Right hindlimb (tissue), 1 donor: ENCODE results near the gene SPINK8.
"Not testable (repeated sequence)": the region's sequence is repeated elsewhere in the genome, so short reads cannot be mapped to it uniquely, and the experiment has no call there.

Source experiments
- DNase-seq: peaks from one replicate; pipeline ENCODE4 v3.0.0-alpha.2; 2018

SPINK8 gene

DNA sequence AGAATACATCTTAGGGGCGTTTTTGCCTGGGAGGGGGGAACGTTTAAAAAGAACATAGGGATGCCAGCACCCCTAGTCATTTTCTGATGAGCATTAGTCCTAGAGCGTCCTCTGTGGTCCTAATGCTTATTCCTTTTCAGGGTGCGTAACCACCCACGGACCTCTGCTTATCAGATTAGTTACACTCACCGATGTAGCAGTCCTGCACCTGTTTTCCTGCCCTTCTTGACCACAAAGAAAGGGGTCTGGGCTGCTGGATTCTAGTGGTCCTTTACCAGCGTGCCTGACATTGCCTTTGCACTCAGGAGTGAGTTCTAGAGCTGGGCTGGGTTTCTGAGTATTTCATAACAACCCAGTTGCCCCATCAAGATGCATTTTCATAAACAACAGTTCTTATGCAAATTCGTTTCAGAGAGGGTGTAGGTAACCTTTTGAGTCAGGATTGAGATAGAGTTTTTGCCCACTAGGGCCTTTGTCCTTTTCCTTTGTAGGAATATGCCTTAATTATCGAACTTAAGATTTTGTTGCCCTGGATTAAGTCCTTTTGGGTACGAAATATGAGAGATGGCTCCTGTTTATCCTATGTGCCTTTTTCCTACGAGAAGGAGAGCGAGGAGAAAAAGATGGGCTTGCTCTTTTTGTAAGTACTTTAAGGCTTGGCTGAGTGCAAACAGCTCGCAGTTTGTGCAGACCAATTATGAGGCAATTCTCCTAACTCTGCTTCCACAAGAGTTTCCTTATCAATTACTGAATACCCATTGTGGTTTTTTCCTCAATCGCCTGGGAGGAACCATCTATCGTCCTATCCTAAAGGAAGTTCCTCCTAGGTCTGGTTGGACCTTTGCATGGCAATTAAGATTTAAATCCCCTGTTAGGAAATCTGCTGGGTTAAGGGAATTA, at the start of gene SPINK8:
SPINK8 (minus strand) TSS at position 316 of the 900 bp plus-strand sequence. CDS start 5,320 bp downstream, outside the sequence.
- DNase-seq = not testable (repeated sequence)

DNA sequence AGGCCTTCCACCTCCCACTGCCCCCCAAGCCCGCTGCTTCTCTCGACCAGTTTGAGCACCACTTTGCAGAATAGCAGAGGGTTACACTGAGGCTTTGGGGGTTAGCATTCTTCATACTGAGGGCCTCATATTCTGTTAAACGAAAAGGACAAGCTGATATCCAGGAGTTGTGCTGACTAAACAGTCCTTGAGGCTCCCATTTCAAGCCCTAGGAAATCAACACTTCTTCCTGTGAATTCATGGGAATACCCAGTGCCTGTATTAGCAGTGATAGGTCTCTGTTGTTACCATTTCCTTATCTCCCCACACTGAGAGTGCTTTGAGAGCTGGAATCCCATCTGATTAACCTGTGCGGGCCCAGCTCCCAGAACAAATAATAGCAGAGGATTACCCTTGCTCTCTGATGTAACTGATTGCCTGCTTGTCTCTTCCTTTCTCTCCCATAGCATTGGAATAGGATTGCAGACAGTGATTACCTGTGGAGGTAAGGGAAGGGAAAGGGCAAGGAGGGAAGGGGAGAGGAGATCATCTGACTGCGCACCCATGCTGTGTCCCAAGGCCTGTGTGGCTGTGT, 39.5 kb upstream of the SPINK8 start:
- no peak for DNase-seq

DNA sequence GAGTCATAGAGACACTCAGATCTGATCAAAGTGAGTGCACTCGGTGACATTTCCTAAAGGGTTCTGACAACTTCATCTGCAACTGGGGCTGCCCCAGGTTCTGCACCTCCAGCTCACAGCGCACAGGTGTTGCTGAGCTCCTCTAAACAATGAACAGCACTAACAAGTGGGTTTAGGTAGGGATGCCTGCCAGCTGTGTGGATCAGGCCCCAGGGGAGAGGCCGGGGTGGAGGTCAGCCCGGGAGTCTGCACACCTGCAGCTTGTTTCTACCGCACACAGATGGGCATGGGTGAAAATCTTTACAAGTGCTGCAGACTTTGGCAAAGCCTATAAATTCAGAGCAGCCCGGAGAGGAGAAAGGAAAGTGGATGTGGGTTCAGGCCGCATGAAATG, 38.9 kb upstream of the SPINK8 start:
- DNase-seq = no peak

DNA sequence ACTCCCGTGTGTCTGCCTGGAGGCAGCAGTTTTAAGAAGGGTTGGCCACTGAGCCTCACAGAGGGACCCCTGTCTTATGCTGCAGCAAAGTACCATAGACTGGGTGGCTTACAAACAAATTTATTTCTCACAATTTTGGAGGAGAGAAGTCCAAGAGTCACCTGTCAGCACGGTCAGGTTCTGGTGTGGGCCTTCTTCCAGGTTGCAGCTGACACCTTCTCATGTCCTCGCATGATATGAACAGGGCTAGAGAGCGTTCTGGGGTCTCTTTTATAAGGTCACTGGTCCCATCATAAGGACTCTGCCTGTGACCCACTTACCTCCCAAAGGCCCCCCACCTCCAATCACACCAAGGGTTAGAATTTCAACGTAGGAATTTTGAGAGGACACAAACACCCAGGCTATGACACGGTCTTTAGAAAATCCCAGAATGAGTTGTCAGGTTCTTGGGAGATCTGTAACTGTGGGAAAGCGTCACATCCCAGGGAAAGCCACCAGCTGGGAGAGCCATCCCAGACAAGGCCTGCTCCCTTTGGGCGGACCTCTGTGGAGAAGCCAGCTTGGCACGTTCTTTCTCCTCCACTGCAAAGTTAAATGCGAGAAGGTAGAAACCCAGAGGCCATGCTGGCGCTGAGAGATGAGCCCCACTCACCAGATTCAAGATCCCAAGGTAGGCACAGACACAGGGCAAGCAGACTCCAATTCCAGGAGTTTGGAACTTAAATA, 38.4 kb upstream of the SPINK8 start, which contains the start of gene FBXW12:
FBXW12 (plus strand) TSS at position 569 of the 726 bp plus-strand sequence. CDS start 549 bp downstream, outside the sequence.
- DNase-seq = no peak

DNA sequence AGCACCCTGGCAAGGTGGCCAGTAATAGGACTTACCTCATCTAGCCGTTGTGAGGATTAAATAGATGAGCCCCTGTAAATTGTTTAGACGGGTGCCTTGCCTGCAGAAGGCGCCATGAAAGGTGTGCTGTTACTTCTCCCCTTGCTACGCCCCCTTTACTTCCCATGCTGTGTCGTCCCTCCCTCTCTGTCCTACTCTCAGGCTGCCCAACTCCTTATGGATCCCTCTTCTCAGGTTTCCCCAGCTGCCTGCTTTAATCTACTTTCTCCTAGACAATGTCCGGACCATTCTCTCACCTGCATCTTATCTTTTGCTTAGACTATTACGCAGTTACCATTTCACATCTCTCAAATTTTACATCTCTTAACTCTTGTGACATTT, 36.9 kb upstream of the SPINK8 start:
- no peak for DNase-seq

DNA sequence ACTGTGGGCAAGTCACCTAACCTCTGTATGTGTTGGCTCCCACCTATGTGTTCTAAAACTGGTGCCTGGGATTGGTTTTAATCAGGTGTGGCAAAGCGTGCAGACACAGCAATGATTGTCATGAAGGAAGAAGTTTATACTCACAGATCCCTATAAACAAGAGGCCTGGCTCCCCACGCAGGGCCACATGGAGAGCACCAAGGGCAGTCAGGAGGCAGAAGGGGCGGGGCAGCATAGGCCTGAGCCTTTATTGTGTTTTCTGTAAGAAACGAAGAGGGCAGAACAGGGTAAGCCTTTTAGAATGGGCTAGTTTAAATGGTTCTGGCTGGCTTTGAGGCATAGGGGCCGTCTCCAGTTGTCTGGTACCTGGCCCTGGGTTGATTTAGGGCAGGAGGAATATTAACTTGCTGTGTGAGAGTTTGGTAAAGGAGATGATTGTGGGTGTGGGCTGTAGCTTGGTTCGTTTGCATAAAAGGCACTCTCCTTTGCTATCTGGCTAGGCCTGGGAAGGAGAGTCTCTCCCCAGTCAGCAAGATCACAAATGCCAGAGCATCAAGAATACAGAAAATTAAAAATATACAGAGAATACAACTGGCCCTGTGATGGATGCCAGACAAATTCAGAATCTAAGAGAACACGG, 36.4 kb upstream of the SPINK8 start:
- no peak for DNase-seq

DNA sequence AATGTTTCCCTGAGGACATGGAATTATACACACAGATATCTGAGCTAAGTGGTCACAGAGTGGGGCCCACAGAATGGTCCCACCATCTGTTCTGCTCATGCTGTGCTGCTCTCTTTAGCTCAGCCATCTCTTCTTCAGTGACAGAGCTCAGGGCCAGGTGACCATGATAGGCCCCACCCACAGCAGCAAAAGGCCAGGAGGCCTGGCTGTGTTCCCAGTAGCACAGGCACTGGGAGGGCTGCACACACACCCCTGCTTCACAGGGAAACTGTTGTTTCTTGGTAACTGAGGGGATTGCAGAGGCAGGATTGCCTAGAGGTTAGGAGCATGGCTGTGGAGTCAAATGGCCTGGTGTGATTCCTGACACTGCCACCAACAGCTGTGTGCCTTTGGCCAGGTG, 33.7 kb upstream of the SPINK8 start:
- peak; percentile 44 for DNase-seq

DNA sequence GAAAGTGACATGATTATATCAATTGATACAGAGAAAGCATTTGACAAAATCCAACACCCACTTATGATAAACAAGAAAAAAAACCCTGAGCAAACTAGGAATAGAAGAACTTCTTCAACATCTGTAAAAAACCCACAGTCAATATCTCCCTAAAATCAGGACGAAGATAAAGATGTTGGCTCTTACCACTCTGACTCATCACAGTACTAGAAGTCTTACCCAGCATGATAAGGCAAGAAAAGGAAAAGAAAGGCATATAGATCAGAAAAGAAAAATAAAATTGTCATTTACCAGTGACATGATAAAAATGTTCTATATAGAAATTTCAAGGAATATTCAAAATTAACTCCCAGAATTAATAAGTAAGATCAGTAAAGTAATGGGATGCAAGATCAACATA, 31.4 kb upstream of the SPINK8 start:
- DNase-seq = no peak

DNA sequence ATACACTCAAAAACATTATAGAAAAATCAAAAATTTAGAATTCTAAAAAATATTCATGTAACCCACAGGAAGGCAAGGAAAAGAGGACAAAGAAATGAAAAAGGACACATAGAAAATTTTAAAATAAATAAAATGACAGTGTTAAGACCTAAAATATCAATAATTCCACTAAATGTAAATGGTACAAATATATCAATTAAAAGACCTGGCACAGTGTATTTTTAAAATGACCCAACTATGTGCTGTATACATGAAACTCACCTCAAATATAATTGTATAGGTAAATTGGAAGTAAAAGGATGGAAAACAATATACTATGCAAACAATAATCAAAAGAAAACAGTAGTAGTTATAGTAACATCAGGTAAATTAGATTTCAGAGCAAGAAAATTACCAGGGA, 28.5 kb upstream of the SPINK8 start:
- DNase-seq = no peak

DNA sequence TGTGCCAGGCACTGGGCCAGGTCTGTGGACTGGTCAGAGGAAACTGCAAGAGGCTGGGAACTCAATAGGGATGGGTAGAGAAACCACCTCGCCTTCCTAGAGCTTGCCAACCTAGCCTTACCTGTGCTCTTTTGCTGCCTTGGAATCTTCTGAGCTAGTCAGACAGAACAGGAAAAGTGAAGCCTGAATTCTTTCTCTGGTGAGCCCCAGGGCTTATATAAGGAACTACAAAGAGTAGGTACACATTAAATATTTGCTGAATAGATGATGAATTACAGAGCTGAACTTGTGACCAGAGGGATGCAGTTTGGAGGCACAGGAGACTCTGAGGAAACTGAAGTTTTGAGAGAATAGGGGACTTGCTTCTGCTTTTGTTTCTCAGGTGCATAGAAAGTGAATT, 23.0 kb upstream of the SPINK8 start:
- DNase-seq = no peak

DNA sequence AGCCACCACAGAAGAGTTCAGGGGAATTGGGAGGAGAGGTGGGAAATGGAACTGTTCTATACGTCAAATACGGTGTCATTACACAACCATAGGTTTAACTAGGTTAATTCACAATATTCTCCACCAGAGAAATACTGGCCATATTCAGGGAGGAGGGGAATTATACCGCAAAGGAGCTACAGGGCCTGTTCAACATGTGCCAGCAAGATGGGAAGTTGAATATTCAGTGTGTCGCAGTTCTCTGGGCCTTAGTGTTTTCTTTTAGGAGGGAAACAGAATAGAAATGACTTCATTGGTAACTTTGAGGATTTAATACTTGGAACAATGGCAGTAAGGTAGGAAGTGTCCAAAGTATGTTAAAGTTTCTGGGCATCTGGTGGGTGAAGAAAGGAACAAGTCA, 20.5 kb upstream of the SPINK8 start:
- no peak for DNase-seq

DNA sequence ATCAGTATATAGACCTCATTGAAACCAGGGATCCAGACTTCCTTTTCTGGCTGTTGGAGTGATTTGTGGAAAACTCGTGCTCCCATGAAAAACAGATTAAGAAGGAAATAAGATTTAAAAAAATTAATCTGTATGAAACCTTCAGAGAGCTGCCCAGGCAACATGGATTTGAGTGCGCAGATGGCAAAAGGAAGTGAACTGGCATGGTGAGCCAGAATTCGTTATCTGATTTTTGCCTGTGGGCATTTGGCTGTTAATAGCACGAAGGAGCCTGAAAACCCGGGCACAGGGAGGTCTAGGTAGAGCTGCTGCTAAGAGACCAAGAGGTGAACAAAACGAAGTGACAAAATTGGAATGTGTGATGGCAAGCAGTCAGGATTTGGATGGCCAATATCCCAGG, 19.1 kb upstream of the SPINK8 start:
- no peak for DNase-seq

DNA sequence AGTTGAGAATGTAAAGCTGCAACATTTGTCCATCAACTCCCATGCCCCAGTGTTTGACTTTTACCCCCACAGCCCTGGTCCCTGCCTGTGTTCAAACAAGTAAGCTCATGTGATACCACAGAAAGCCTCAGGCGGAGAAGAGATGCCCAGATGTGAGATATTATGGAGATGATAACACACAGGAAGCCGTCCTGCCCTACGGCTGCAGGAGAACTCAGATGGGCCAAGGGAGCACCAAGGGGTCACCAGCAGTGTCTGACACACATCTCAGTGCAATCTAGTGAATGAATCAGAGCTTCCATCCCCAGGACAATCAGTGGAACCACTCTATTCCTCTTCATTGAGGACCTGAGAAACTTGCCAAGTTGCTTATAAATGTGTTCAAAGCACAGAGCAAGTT, 14.0 kb upstream of the SPINK8 start:
- DNase-seq = no peak

DNA sequence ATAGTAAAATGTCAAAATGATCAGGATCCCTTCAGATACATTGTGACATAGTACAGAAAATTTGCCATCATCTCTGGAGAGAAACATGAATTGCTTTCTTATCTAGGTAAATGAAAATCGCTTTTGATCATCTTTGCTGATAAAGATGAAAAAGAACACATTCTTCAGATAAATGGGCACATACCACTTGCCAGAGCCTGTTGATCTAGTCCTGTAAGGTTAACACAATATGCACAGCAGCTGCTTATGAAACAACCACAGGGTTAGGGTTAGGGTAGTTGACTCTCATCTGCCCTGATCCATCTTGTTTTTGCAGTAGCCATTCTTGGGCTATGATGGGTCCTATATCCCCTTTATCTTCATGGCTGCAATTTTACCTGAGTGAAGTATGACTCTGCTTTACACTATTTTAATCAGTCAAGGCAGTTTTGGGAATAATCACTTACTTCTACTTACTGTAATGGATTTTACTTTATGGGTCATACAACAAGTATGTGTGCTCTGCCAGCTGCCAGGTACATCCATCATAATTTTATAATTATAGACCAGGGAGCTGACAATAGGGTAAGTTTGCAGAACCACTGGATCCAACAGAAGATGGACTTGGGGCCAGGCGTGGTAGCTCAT, 12.6 kb upstream of the SPINK8 start:
- no peak for DNase-seq

DNA sequence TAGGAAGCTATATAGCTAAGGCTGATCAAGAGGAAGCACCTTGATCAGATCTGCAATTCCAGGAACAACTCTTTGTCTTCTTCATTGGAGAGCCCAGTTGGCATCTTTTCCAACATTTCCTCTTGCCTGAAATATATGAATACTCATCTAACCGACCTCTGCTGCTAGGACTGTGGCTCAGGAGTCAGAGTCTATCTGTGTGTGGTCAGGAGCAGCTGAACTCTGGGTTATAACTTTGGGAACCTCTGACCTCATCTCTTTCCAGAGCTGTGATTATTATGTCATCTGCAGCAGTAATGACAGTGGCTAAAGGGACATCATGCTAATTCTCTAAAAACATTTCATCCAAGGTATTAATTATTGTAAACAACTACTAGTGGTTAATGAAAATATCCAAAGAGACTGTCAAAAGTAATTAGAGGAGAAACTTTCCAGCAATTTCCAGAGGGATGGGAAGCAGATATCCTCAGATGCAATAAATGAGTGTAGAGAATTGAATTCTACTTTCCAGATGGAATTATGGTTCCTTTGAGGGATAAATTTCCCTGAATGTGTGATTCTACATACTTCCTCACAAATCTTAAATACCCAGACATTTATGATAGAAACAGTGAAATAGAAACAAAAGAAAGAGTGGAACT, 11.5 kb upstream of the SPINK8 start:
- DNase-seq = no peak

DNA sequence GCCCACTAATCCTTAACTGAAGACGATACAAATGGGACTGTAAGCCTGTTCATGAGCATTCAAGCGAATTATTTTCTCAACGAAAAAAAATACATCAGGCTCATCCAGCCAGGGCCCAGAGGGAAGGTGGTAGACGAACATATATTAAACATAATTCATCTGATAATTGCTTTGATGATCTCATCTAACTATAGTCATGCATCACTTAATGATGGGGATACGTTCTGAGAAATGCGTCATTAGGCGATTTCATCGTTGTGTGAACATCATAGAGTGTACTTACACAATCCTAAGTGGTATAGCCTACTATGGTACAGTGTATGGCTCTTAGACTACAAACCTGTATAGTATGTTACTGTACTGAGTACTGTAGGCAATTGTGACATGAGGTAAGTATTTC, 10.0 kb upstream of the SPINK8 start:
- DNase-seq = no peak

DNA sequence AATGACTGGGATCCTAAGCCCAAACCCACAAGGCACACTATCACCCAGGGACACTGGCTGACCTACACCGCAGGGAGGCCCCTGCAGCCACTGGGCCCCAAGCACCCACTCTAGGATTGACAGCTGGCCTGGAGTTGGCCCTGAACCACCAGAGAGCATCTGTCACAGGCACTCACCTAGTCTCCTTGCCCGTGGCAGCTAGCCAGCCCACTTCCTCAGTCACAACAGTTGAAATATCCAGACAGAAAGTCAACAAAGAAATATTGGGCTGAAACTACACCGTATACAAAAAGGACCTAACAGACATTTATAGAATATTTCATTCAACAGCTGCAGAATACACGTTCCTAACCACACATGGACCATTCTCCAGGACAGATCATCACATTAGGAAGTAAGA, 5.2 kb upstream of the SPINK8 start:
- no peak for DNase-seq

DNA sequence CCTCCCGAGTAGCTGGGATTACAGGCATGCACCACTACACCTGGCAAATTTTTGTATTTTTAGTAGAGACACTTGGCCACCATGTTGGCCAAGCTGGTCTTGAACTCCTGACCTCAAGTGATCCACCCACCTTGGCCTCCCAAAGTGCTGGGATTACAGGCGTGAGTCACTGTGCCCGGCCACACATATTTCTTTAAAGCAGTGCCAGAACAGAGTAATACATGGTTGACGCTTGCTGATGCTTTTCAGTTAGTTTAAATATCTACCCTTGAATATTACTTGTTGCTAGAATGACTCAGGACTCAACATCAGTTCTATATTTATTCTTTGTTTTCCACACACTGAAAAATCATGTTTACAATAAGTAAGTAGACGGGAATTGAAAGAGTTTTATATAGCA, 4.1 kb upstream of the SPINK8 start:
- DNase-seq = not testable (repeated sequence)

DNA sequence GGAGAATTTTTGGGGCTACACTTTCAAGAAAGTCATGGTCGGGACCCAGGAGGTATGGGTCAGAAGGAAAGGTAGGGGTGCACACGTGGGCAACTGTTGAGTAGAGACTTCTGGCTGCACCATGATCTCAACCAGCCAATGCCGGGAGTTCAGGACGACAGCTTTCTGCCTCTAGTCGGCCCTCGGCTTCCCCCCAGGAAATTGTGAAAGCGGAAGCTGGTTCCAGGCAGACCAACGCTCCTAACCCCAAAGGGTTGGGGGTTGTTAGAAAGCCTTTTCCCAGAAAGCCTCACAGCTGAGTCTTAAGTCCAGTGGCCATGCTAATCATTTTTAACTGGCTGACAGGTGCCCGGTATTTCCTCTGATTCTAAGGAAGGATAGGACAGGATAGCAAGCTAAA, 1.8 kb upstream of the SPINK8 start:
- DNase-seq = not testable (repeated sequence)

DNA sequence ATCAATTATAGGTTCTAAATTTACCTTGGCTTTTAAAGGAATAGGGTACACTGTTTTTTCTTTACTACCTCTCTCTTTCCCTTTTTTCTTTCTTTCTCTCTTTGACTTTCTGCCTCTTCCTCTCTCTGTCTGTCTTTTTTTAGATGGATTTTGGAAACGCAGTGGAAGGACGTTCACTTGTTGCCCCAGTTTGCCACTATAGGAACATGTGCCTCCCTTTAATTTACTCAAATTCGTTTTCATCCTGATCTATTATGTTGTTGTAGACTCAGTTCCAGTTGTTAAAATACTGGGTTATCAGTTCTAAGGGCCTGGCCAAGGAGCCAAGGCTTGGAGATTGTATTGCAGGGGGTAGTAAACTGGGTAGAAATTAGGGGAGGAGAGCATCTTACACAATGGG, 1.1 kb upstream of the SPINK8 start:
- DNase-seq = no peak

DNA sequence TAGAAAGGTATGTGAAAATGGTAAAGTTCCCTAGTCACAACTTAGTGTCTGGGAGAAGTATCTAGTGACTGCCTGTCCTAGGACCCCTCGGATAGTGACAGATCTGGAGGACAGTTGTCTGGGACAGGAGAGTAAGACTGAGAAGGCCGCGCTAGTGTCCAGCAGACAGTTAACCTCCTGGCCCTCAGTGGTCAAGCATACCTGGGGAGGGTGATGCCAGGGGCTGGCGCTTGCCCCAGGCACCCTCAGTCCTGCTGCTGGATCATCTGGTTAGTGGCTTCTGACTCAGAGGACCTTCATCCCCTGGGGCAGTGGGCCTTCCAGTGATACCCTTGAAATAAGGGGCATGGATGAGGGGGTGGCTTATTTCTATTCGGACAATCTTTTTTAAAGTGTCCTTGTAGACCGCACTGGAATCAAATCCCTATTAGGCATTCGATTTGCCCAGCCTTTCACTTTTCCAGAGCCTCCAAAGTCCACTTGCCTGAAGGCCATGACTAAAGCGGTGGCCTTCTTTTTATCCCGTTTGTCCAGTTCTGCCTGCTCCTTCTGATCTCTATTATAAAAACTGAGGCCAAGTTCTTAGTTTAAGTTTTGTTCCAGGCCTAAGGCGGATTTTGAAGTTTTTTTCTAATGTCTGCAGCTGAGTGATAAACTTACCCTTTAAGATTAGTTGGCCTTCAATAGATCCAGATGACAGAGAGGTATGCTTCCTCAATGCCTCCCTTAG, 1.6 kb downstream of the SPINK8 start:
- not testable (repeated sequence) for DNase-seq

DNA sequence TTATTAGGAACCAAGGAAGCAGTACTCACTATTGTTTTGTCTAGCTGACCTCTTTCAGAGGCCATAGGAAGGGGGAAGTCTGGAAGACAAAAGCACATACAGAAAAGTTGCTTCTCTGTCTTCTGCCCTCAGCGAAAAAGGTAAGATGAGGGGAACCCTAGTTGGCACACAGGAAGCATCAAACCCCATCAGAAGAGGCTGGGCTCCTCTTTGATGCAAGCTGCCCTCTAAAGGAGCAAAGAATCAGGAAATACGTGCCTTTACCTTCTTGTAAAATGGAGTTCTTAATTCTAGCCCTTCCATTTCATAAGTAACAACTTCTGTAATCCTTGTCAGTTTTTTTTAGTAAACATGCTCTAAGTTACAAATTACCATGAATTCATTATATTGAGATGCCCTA, 12.5 kb downstream of the SPINK8 start:
- no peak for DNase-seq
